Measurements from ENCODE around the gene CDKN1B.

The CDKN1B gene

DNA sequence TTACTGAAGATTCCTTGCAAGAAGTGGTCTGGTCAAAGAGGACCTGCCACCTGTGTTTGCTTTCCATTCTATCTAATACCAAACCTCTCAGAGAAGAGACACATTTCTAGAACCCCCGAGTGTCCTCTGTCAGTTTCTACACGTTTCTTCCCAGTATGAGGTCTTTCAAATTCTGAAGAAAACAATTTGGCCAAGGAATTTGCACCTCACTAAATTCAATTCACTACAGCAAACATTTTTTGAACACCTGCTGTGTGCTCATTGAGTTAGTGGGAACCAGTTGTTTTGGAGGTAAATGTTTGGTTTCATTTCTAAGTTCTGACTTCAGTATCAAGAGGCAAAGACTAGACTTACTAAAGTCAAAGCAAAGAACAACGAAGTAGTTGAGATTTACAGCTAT, 40.6 kb upstream of the CDKN1B start:
- no peak for DNase-seq (ENCODE audit: low read depth)
- TF ChIP-seq, protein P1, sequence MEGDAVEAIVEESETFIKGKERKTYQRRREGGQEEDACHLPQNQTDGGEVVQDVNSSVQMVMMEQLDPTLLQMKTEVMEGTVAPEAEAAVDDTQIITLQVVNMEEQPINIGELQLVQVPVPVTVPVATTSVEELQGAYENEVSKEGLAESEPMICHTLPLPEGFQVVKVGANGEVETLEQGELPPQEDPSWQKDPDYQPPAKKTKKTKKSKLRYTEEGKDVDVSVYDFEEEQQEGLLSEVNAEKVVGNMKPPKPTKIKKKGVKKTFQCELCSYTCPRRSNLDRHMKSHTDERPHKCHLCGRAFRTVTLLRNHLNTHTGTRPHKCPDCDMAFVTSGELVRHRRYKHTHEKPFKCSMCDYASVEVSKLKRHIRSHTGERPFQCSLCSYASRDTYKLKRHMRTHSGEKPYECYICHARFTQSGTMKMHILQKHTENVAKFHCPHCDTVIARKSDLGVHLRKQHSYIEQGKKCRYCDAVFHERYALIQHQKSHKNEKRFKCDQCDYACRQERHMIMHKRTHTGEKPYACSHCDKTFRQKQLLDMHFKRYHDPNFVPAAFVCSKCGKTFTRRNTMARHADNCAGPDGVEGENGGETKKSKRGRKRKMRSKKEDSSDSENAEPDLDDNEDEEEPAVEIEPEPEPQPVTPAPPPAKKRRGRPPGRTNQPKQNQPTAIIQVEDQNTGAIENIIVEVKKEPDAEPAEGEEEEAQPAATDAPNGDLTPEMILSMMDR (IDR thresholded peaks at IDR 0.05; ENCODE audit: low read depth, low read length) = no peak
- TF ChIP-seq MYC (IDR thresholded peaks at IDR 0.05; ENCODE audit: low read depth, low read length) (no peak), POLR2A (IDR thresholded peaks at IDR 0.05; ENCODE audit: extremely low read depth, insufficient read length) (no peak)
- TF ChIP-seq, protein P2, sequence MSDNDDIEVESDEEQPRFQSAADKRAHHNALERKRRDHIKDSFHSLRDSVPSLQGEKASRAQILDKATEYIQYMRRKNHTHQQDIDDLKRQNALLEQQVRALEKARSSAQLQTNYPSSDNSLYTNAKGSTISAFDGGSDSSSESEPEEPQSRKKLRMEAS (IDR thresholded peaks at IDR 0.05; ENCODE audit: low read depth, low read length) = no peak
- no peak overlapping the region for H3K4me3 ChIP-seq (ENCODE audit: low read depth, low read length)

DNA sequence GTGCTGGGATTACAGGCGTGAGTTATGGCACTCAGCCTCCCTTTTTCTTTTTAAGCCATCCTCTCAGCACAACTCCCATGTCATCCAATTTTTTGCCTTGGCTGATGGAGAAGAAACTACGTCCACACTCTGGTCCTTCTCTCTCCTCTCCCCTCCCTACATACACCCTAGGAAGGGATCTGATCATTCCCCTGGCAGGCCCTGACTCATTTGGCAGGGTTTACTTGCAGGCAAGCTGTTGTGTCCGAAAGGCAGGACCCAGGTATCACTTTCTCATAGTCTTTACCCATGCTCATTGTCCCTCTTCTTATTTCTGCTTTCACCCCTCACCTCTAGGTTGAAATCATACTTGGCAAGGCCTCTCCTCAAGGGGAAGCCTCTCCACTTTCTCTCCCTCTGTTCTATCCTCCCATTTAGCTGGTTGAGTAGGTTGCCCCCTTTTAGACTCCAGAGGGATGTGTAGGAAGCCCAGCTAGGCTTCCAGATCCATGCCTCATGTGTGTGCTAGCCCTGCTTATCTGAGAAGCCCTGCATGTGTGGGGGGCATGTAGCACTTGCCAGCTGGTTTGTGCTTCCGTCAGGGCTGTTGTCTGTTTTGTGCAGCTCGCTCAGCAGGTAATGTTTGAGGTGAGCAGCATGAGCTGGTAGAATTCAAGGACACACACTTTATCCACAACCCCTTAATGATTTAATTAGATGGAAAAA, 36.0 kb upstream of the CDKN1B start:
- TF ChIP-seq, protein P2 (IDR thresholded peaks at IDR 0.05; ENCODE audit: low read depth, low read length) = no peak
- TF ChIP-seq, protein P1 (IDR thresholded peaks at IDR 0.05; ENCODE audit: low read depth, low read length) = no peak
- TF ChIP-seq POLR2A (IDR thresholded peaks at IDR 0.05; ENCODE audit: extremely low read depth, insufficient read length) (no peak), MYC (IDR thresholded peaks at IDR 0.05; ENCODE audit: low read depth, low read length) (no peak)
- DNase-seq (ENCODE audit: low read depth) = no peak
- no peak overlapping the region for H3K4me3 ChIP-seq (ENCODE audit: low read depth, low read length)

DNA sequence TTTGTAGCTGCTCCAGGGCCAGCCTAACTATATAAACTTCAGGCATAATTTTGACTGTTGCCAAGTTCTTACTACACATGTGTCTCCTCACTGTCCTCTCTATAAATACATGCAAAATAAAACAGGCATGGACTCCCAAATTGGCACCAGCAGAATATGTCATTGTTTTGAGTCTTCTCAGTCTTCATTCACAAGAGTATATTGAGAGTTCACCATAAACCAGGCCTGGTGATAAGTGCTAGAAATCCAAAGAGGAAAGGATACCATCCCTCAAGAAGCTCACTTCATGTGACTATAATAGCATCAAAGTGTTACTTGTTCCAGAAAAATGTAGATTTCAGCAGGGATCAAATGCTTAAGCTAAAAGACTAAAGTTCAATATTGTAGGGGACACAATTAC, 34.9 kb upstream of the CDKN1B start:
- H3K4me3 ChIP-seq (ENCODE audit: low read depth, low read length) = no peak overlapping the region
- TF ChIP-seq, protein P1 (IDR thresholded peaks at IDR 0.05; ENCODE audit: low read depth, low read length) = no peak
- TF ChIP-seq MYC (IDR thresholded peaks at IDR 0.05; ENCODE audit: low read depth, low read length) = no peak
- TF ChIP-seq POLR2A (IDR thresholded peaks at IDR 0.05; ENCODE audit: extremely low read depth, insufficient read length) = no peak
- TF ChIP-seq, protein P2 (IDR thresholded peaks at IDR 0.05; ENCODE audit: low read depth, low read length) = no peak
- no peak for DNase-seq (ENCODE audit: low read depth)

DNA sequence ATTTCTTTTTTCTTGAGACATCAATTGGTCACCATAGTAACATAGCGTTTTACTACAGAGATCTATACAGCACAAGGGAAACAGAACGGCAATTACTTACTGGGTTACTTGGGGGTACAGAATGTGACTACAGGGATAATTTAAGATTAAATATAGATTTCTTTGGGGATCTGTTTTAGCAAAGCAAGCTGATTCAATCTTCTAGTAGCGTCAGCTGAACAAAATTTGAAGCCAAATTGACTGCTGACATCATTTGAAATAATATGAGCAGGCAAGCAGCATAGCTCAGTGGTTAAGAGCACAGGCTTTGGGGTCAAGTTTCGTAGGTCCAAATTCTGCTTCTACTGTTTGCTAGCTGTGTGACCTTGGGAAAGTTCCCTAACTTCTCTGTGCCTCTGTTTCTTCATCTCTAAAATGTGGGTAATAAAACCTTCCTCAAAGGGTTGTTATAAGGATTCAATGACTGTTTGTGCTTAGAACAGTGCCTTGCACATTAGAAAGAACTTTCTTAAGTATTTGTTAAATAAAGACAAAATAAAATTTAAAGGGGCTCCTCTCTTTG, 34.0 kb upstream of the CDKN1B start:
- no peak for TF ChIP-seq MYC (IDR thresholded peaks at IDR 0.05; ENCODE audit: low read depth, low read length)
- TF ChIP-seq, protein P2 (IDR thresholded peaks at IDR 0.05; ENCODE audit: low read depth, low read length) = no peak
- TF ChIP-seq, protein P1 (IDR thresholded peaks at IDR 0.05; ENCODE audit: low read depth, low read length) = no peak
- no peak for TF ChIP-seq POLR2A (IDR thresholded peaks at IDR 0.05; ENCODE audit: extremely low read depth, insufficient read length)
- H3K4me3 ChIP-seq (ENCODE audit: low read depth, low read length) = no peak overlapping the region
- DNase-seq (ENCODE audit: low read depth) = no peak

DNA sequence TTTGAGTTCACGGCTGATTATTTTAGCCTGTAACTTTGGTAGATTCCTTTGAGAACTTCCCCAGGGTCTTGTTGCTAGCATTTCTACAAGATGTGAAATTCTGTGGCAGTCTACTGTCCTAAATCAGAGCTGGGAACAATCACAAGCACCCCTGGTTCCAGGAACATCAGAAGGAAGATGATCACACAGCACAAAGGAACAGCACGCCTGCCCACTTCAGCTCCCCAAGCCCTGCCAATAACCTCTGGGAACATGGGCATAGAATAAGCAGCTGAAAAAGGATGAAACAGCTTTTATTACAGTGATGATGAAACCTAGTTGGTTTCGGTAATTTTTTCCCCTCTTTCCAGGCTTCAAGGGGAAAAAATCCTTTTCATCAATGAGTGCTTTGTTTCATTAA, 33.4 kb upstream of the CDKN1B start:
- no peak for DNase-seq (ENCODE audit: low read depth)
- TF ChIP-seq POLR2A (IDR thresholded peaks at IDR 0.05; ENCODE audit: extremely low read depth, insufficient read length) = no peak
- no peak for TF ChIP-seq MYC (IDR thresholded peaks at IDR 0.05; ENCODE audit: low read depth, low read length)
- TF ChIP-seq, protein P1 (IDR thresholded peaks at IDR 0.05; ENCODE audit: low read depth, low read length) = no peak
- TF ChIP-seq, protein P2 (IDR thresholded peaks at IDR 0.05; ENCODE audit: low read depth, low read length) = no peak
- H3K4me3 ChIP-seq (ENCODE audit: low read depth, low read length) = no peak overlapping the region
